Measurements from ENCODE around the gene ATG9B. TPM values are rescaled to one million over a fixed set of nuclear protein-coding genes. Genes with fewer than 3 reads are reported as not detected.
"Not testable (repeated sequence)": the region's sequence is repeated elsewhere in the genome, so short reads cannot be mapped to it uniquely, and the experiment has no call there.

The ATG9B gene
- total RNA-seq, 1 donor from 2014 or later, result not detected

- Histone ChIP-seq H3K27ac (ENCODE audit: low read depth, low read length) (no peak within 1 kb of the TSS), H3K9ac (ENCODE audit: low read depth in 1 of 3, low read length in 3 of 3) (peak within 1 kb of the TSS in 1 of 3 donors; percentile 43), H3K36me3 (ENCODE audit: control insufficient read depth in 3 of 3, insufficient read depth in 3 of 3, low read length in 3 of 3) (peaks cover 4 to 8% (median 4%) of the 10 kb centered on the region in 3 donors), H3K9me3 (ENCODE audit: control insufficient read depth in 3 of 3, low read length in 3 of 3) (no peaks in the 10 kb centered on the region), H3K4me1 (ENCODE audit: control insufficient read depth in 3 of 3, insufficient read depth in 3 of 3, low read length in 3 of 3) (peaks cover 0 to 4% (median 3%) of the 10 kb centered on the region in 3 donors), H3K4me3 (ENCODE audit: low read length in 3 of 3) (no peak within 1 kb of the TSS), H3K27me3 (ENCODE audit: control insufficient read depth in 3 of 3, insufficient read depth in 3 of 3, low read length in 3 of 3) (peaks cover 0 to 11% (median 8%) of the 10 kb centered on the region in 3 donors)
Observed at GRCh38 chr7:151047976-151048815, 23.9 kb upstream of the ATG9B start, which contains the start of gene ASIC3. ASIC3 (plus strand) TSS chr7:151048531; CDS start chr7:151048886, 355 bp downstream.

GRCh38 chr7:151046603-151047573 is 22.6 kb upstream of the ATG9B start:
- Histone ChIP-seq H3K4me3 (ENCODE audit: low read length in 3 of 3) (no peak overlapping the region), H3K9ac (ENCODE audit: low read depth in 1 of 3, low read length in 3 of 3) (peak overlapping the region in 1 of 3 donors; percentile 43), H3K4me1 (ENCODE audit: control insufficient read depth in 3 of 3, insufficient read depth in 3 of 3, low read length in 3 of 3) (peaks cover 0 to 4% (median 3%) of the 10 kb centered on the region in 3 donors), H3K27ac (ENCODE audit: low read depth, low read length) (no peak overlapping the region), H3K27me3 (ENCODE audit: control insufficient read depth in 3 of 3, insufficient read depth in 3 of 3, low read length in 3 of 3) (peaks cover 0 to 11% (median 8%) of the 10 kb centered on the region in 3 donors), H3K36me3 (ENCODE audit: control insufficient read depth in 3 of 3, insufficient read depth in 3 of 3, low read length in 3 of 3) (peaks cover 6 to 17% (median 16%) of the 10 kb centered on the region in 3 donors), H3K9me3 (ENCODE audit: control insufficient read depth in 3 of 3, low read length in 3 of 3) (no peaks in the 10 kb centered on the region)

GRCh38 chr7:151045967-151046366 is 21.7 kb upstream of the ATG9B start:
- H3K36me3 ChIP-seq (ENCODE audit: control insufficient read depth in 3 of 3, insufficient read depth in 3 of 3, low read length in 3 of 3), result peaks cover 6 to 21% (median 20%) of the 10 kb centered on the region in 3 donors

GRCh38 chr7:151045262-151045661 is 21.0 kb upstream of the ATG9B start:
- no peak overlapping the region for H3K27ac ChIP-seq (ENCODE audit: low read depth, low read length)
- no peaks in the 10 kb centered on the region for H3K9me3 ChIP-seq (ENCODE audit: control insufficient read depth in 3 of 3, low read length in 3 of 3)
- H3K4me3 ChIP-seq (ENCODE audit: low read length in 3 of 3), result no peak overlapping the region
- H3K4me1 ChIP-seq (ENCODE audit: control insufficient read depth in 3 of 3, insufficient read depth in 3 of 3, low read length in 3 of 3), result no peaks in the 10 kb centered on the region
- H3K9ac ChIP-seq (ENCODE audit: low read depth in 1 of 3, low read length in 3 of 3), result no peak overlapping the region
- peaks cover 6 to 21% (median 20%) of the 10 kb centered on the region in 3 donors for H3K36me3 ChIP-seq (ENCODE audit: control insufficient read depth in 3 of 3, insufficient read depth in 3 of 3, low read length in 3 of 3)
- peaks cover 0 to 7% (median 4%) of the 10 kb centered on the region in 3 donors for H3K27me3 ChIP-seq (ENCODE audit: control insufficient read depth in 3 of 3, insufficient read depth in 3 of 3, low read length in 3 of 3)

More at GRCh38 chr7:151045967-151046366, 21.7 kb upstream of the ATG9B start:
- peaks cover 0 to 3% (median 2%) of the 10 kb centered on the region in 3 donors for H3K4me1 ChIP-seq (ENCODE audit: control insufficient read depth in 3 of 3, insufficient read depth in 3 of 3, low read length in 3 of 3)
- no peak overlapping the region for H3K4me3 ChIP-seq (ENCODE audit: low read length in 3 of 3)
- H3K27me3 ChIP-seq (ENCODE audit: control insufficient read depth in 3 of 3, insufficient read depth in 3 of 3, low read length in 3 of 3), result peaks cover 0 to 11% (median 8%) of the 10 kb centered on the region in 3 donors
- H3K27ac ChIP-seq (ENCODE audit: low read depth, low read length), result no peak overlapping the region
- no peaks in the 10 kb centered on the region for H3K9me3 ChIP-seq (ENCODE audit: control insufficient read depth in 3 of 3, low read length in 3 of 3)
- H3K9ac ChIP-seq (ENCODE audit: low read depth in 1 of 3, low read length in 3 of 3), result no peak overlapping the region

GRCh38 chr7:151043959-151044358 is 19.7 kb upstream of the ATG9B start:
- H3K9ac ChIP-seq (ENCODE audit: low read depth in 1 of 3, low read length in 3 of 3), result no peak overlapping the region
- H3K4me1 ChIP-seq (ENCODE audit: control insufficient read depth in 3 of 3, insufficient read depth in 3 of 3, low read length in 3 of 3), result peaks cover 4 to 9% (median 5%) of the 10 kb centered on the region in 3 donors
- no peaks in the 10 kb centered on the region for H3K9me3 ChIP-seq (ENCODE audit: control insufficient read depth in 3 of 3, low read length in 3 of 3)
- no peak overlapping the region for H3K4me3 ChIP-seq (ENCODE audit: low read length in 3 of 3)
- peaks cover 6 to 21% (median 20%) of the 10 kb centered on the region in 3 donors for H3K36me3 ChIP-seq (ENCODE audit: control insufficient read depth in 3 of 3, insufficient read depth in 3 of 3, low read length in 3 of 3)
- H3K27ac ChIP-seq (ENCODE audit: low read depth, low read length), result no peak overlapping the region
- H3K27me3 ChIP-seq (ENCODE audit: control insufficient read depth in 3 of 3, insufficient read depth in 3 of 3, low read length in 3 of 3), result no peaks in the 10 kb centered on the region

- H3K4me3 ChIP-seq (ENCODE audit: low read length in 3 of 3); H3K9ac ChIP-seq (ENCODE audit: low read depth in 1 of 3, low read length in 3 of 3); H3K9me3 ChIP-seq (ENCODE audit: control insufficient read depth in 3 of 3, low read length in 3 of 3); H3K27me3 ChIP-seq (ENCODE audit: control insufficient read depth in 3 of 3, insufficient read depth in 3 of 3, low read length in 3 of 3); H3K27ac ChIP-seq (ENCODE audit: low read depth, low read length): not testable (repeated sequence)
- Histone ChIP-seq H3K36me3 (ENCODE audit: control insufficient read depth in 3 of 3, insufficient read depth in 3 of 3, low read length in 3 of 3) (peaks cover 6 to 24% (median 21%) of the 10 kb centered on the region in 3 donors), H3K4me1 (ENCODE audit: control insufficient read depth in 3 of 3, insufficient read depth in 3 of 3, low read length in 3 of 3) (peaks cover 7 to 14% (median 8%) of the 10 kb centered on the region in 3 donors)
Observed at GRCh38 chr7:151043449-151043848, 19.2 kb upstream of the ATG9B start.

GRCh38 chr7:151040616-151041375 is 16.5 kb upstream of the ATG9B start:
- H3K4me3 ChIP-seq (ENCODE audit: low read length in 3 of 3), result no peak overlapping the region
- H3K9ac ChIP-seq (ENCODE audit: low read depth in 1 of 3, low read length in 3 of 3), result no peak overlapping the region
- peaks cover 19 to 39% (median 31%) of the 10 kb centered on the region in 3 donors for H3K36me3 ChIP-seq (ENCODE audit: control insufficient read depth in 3 of 3, insufficient read depth in 3 of 3, low read length in 3 of 3)
- H3K9me3 ChIP-seq (ENCODE audit: control insufficient read depth in 3 of 3, low read length in 3 of 3), result no peaks in the 10 kb centered on the region
- H3K27me3 ChIP-seq (ENCODE audit: control insufficient read depth in 3 of 3, insufficient read depth in 3 of 3, low read length in 3 of 3), result no peaks in the 10 kb centered on the region
- H3K27ac ChIP-seq (ENCODE audit: low read depth, low read length), result no peak overlapping the region
- H3K4me1 ChIP-seq (ENCODE audit: control insufficient read depth in 3 of 3, insufficient read depth in 3 of 3, low read length in 3 of 3), result peaks cover 7 to 14% (median 8%) of the 10 kb centered on the region in 3 donors

- Histone ChIP-seq H3K9me3 (ENCODE audit: control insufficient read depth in 3 of 3, low read length in 3 of 3) (no peaks in the 10 kb centered on the region), H3K9ac (ENCODE audit: low read depth in 1 of 3, low read length in 3 of 3) (no peak overlapping the region), H3K4me3 (ENCODE audit: low read length in 3 of 3) (no peak overlapping the region), H3K27ac (ENCODE audit: low read depth, low read length) (no peak overlapping the region), H3K36me3 (ENCODE audit: control insufficient read depth in 3 of 3, insufficient read depth in 3 of 3, low read length in 3 of 3) (peaks cover 27 to 47% (median 38%) of the 10 kb centered on the region in 3 donors), H3K4me1 (ENCODE audit: control insufficient read depth in 3 of 3, insufficient read depth in 3 of 3, low read length in 3 of 3) (peaks cover 14 to 21% (median 15%) of the 10 kb centered on the region in 3 donors), H3K27me3 (ENCODE audit: control insufficient read depth in 3 of 3, insufficient read depth in 3 of 3, low read length in 3 of 3) (no peaks in the 10 kb centered on the region)
Observed at GRCh38 chr7:151039850-151040548, 15.7 kb upstream of the ATG9B start.
